Activated CD8-positive, alpha-beta memory T cell treated with anti-CD3 and anti-CD28 coated beads, Interleukin-2, amount 10 ng/mL, durations not matched to agents 7 days and 5 days (primary cell): ENCODE measurements around the gene GPSM1. TPM values are rescaled to one million over a fixed set of nuclear protein-coding genes. Genes with fewer than 3 reads are reported as not detected.

ENCODE experiments used
- ATAC-seq: fragments of 150-1000 bp; cut with Tn5 transposase; one replicate; pipeline ENCODE4 v1.10.0; 2021; ENCODE audit warnings: moderate library complexity
- CTCF ChIA-PET: fragments of 350-600 bp; sonication (Branson Sonifier 250); formaldehyde crosslinking; loops from one replicate; lab custom pipeline; 2021; ENCODE audit warnings: antibody characterized with exemption; lab: Charles Lee
- DNase-seq: peaks from one replicate; pipeline ENCODE4 v3.0.0-alpha.2; 2020
- H3K27ac Mint-ChIP-seq: one replicate; pipeline ENCODE4 v1.8.0; 2021; ENCODE audit warnings: mild to moderate bottlenecking, mixed read lengths
- H3K27me3 Mint-ChIP-seq: one replicate; pipeline ENCODE4 v1.8.0; 2021; ENCODE audit warnings: mixed read lengths
- H3K36me3 Mint-ChIP-seq: one replicate; pipeline ENCODE4 v1.8.0; 2021; ENCODE audit warnings: mild to moderate bottlenecking, mixed read lengths
- H3K4me1 Mint-ChIP-seq: one replicate; pipeline ENCODE4 v1.8.0; 2021; ENCODE audit warnings: mixed read lengths
- H3K4me3 Mint-ChIP-seq: one replicate; pipeline ENCODE4 v1.8.0; 2021; ENCODE audit warnings: mild to moderate bottlenecking, moderate library complexity, mixed read lengths
- H3K9me3 Mint-ChIP-seq: one replicate; pipeline ENCODE4 v1.8.0; 2022; ENCODE audit warnings: low read depth, mixed read lengths
- total RNA-seq, 2 experiments: library from RNA; stranded (reverse); gene quantifications; one replicate each; pipeline ENCODE4 v1.2.3, GENCODE V29; 2021

GPSM1 gene
- total RNA-seq, 2 experiments from 2014 or later = 4.5 to 6.7 TPM

DNA sequence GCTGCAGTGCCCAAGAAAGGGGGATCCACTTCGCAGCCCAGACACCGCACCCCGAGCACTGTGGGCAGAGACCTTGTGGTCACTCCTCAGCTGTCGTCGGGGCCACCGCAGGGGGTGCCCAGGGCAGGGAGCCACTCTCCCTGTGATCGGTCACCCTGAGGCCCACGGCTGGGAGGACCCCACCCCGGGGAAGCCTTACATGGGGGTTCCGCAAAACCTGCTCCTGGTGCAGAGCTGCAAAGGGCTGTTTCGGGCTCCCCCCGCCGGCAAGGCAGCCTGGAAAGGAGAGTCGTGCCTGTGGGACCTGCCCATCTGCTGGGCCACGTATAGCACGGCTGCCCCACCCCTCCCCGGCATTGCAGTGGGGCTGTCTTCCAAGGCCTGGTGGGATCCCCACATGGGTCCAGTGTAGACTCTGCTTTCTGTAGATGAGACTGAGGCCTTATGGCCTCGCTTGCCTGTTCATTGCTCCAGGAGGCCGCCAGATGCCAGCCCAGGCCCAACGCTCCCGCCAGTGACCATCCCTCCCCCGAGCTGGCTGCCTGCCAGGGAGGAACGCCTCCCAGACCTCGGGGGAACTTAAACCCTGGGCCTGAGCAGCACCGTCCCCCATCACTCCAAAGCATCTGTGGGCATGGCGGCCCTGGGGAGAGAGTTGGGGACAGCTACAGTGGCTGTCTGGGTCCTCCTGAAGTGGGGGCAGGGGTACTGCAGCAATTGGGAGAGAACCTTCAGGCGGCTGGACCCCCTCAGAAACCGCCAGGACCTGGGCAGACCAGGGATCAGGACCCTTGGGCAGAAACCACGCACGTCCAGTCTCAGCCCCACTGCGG is 37.8 kb downstream of the GPSM1 start:
- Mint-ChIP-seq H3K27ac (no peak overlapping the region), H3K4me3 (no peak overlapping the region), H3K36me3 (no peaks in the 10 kb centered on the region), H3K9me3 (no peaks in the 10 kb centered on the region), H3K4me1 (peaks cover 11% of the 10 kb centered on the region), H3K27me3 (no peaks in the 10 kb centered on the region)
- CTCF ChIA-PET = interaction anchor here (1.2 to 5.0 kb wide), 4 partner anchors 14 to 52 kb away, joined by 3 to 52 read pairs (median 6); partner anchors contain the start of gene SNAPC4
- no peak for DNase-seq
- ATAC-seq = no peak

DNA sequence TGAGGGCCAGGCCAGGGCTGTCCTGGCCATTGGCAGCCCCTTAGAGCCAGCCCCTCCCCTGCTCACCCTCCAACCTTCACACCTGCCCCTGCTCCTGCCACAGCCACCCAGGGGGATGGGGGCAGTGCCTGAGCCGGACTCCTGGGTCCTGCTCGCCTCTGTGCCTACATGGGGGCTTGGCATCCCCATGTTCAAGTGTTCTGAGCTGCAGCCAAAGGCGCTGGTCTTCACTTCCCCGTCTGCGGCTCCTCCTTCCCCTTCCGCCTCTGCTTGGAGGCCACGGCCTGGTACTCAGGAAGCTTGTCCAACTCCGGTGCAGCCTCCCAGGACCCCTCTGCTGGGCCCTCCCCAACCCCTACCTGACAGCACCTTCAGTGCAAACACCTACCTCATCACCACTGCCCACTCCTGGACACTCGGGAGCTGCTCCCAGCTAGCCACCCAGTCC is 38.5 kb downstream of the GPSM1 start:
- Mint-ChIP-seq H3K9me3 (no peaks in the 10 kb centered on the region), H3K27me3 (no peaks in the 10 kb centered on the region), H3K36me3 (no peaks in the 10 kb centered on the region), H3K4me1 (peaks cover 11% of the 10 kb centered on the region), H3K27ac (no peak overlapping the region), H3K4me3 (no peak overlapping the region)
- ATAC-seq (no peak), DNase-seq (no peak)
- CTCF ChIA-PET = interaction anchor here (1.0 to 5.0 kb wide), 3 partner anchors 19 to 53 kb away, joined by 3 to 52 read pairs (median 5); partner anchors contain the start of gene SNAPC4

DNA sequence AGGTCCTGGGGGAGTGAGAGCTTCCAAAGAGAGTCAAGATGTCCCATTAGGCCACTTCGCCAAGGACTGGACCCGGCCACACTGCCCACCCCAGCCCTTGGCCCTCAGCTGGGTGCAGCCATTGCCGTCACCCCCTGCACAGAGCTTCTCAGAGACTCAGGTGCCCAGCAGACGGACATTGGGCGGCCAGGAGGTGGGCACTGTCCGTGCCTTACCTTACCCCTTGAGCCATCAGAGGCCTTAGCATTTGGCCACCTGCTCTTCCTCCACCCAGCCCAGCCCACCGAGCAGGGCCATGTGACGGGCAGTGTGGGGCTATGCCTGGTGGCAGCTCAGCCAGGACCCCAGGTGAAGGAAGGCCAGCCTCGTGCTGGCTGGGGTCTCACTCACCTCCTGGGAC is 39.5 kb downstream of the GPSM1 start:
- H3K36me3 Mint-ChIP-seq = no peaks in the 10 kb centered on the region
- CTCF ChIA-PET = interaction anchor here (1.0 to 5.0 kb wide), 2 partner anchors 18 to 35 kb away, joined by 5 to 52 read pairs; partner anchors contain the start of gene SNAPC4
- H3K9me3 Mint-ChIP-seq = no peaks in the 10 kb centered on the region
- peaks cover 11% of the 10 kb centered on the region for H3K4me1 Mint-ChIP-seq
- H3K27ac Mint-ChIP-seq = no peak overlapping the region
- no peak for ATAC-seq
- no peaks in the 10 kb centered on the region for H3K27me3 Mint-ChIP-seq
- H3K4me3 Mint-ChIP-seq = no peak overlapping the region
- no peak for DNase-seq

DNA sequence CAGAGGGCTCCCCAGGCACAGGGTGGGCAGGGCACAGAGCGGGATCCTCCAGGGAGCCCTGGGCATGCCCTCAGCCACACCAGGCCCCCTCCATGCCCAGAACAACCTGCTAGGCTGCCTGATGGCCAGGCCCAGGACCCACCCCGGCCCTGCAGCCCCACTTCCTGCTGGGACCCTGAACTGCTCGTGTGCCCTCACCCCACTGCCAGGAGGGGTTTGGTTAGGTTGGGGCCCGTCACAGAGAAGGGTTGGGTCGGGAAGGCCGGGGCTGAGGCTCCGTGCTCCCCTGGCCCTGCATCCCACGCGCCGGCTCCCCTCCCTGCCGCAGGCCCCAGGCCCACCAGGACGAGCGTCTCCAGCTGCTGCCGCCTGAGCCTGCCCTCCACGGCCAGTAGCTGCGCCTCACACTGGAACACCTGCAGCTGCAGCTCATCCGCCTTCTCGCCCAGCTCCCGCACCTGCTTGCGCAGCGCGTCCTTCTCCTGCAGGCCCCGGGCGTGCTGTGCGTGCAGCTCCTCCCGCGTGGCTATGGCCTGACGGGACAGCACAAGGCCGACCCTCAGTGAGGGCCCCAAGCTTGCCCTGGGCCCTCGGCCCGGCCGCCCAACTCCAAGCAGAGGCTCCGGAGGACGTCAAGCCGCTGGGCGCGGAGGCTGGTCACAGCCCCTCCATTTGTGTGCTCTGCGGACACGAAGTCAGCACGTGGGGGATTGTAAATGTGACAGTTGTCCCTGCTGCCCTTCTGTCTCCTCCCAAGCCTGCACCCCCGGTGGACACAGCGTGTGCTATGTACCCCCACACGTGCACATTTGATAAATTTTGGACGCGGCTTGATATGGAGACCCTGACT is 40.2 kb downstream of the GPSM1 start:
- no peak overlapping the region for H3K27ac Mint-ChIP-seq

DNA sequence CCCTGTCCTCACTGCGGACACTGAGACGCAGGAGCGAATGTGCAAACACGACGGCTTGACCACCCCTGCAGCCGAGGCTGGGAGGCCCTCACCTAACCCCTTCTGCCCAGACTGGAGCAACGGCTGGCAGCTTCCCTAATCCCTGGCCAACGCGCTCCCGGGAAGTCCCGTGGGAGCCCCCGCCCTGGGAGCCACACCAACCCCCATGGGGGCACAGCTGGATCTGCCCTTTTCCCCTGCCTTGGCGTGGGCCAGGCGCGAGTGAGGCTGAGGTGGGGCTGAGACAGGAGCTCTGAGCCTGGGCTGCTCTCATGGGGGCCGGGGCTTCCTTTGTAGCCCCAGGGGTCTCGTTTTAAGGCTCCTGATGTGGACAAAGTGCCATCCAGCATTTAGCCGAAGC is 40.9 kb downstream of the GPSM1 start:
- no peak for ATAC-seq
- no peak overlapping the region for H3K4me3 Mint-ChIP-seq
- peaks cover 5% of the 10 kb centered on the region for H3K4me1 Mint-ChIP-seq
- H3K9me3 Mint-ChIP-seq = no peaks in the 10 kb centered on the region
- no peak for DNase-seq
- CTCF ChIA-PET = interaction anchor here (1.1 kb wide), 1 partner anchor 34 kb away, joined by 4 read pairs; no protein-coding TSS in a partner anchor
- no peaks in the 10 kb centered on the region for H3K27me3 Mint-ChIP-seq
- no peaks in the 10 kb centered on the region for H3K36me3 Mint-ChIP-seq
- no peak overlapping the region for H3K27ac Mint-ChIP-seq

More for the DNA sequence above, 40.2 kb downstream of the GPSM1 start:
- no peak for ATAC-seq
- no peaks in the 10 kb centered on the region for H3K27me3 Mint-ChIP-seq
- peaks cover 10% of the 10 kb centered on the region for H3K4me1 Mint-ChIP-seq
- H3K9me3 Mint-ChIP-seq = no peaks in the 10 kb centered on the region
- H3K36me3 Mint-ChIP-seq = no peaks in the 10 kb centered on the region
- no peak overlapping the region for H3K4me3 Mint-ChIP-seq
- CTCF ChIA-PET = interaction anchor here (5.0 kb wide), 1 partner anchor 34 kb away, joined by 52 read pairs; the partner anchor contains the start of gene SNAPC4
- no peak for DNase-seq

DNA sequence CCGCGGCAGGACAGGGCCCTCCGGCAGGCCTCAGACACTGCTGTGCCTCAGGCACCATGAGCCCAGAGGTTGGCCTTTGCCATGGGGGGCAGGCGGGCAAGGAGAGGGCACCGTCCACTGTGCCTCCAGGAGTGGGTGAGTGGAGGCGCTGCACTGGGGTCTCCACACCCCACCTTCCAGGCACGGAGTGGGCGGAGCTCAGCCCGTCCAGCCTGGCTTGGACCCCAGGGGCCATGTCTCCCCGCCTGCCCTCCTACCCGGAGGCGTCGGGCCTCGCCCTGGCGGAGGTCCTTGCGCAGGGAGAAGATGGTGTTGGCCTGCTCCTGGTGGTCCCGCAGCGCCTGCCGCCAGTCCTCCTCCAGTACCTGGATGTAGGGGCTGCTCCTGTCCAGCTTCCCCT is 42.7 kb downstream of the GPSM1 start:
- H3K27ac Mint-ChIP-seq = no peak overlapping the region
- H3K9me3 Mint-ChIP-seq = no peaks in the 10 kb centered on the region
- no peaks in the 10 kb centered on the region for H3K27me3 Mint-ChIP-seq
- H3K36me3 Mint-ChIP-seq = no peaks in the 10 kb centered on the region
- ATAC-seq = no peak
- no peaks in the 10 kb centered on the region for H3K4me1 Mint-ChIP-seq
- no peak for DNase-seq
- no peak overlapping the region for H3K4me3 Mint-ChIP-seq
- CTCF ChIA-PET = interaction anchor here (2.3 kb wide), 1 partner anchor 31 kb away, joined by 7 read pairs; the partner anchor contains the start of gene SNAPC4

DNA sequence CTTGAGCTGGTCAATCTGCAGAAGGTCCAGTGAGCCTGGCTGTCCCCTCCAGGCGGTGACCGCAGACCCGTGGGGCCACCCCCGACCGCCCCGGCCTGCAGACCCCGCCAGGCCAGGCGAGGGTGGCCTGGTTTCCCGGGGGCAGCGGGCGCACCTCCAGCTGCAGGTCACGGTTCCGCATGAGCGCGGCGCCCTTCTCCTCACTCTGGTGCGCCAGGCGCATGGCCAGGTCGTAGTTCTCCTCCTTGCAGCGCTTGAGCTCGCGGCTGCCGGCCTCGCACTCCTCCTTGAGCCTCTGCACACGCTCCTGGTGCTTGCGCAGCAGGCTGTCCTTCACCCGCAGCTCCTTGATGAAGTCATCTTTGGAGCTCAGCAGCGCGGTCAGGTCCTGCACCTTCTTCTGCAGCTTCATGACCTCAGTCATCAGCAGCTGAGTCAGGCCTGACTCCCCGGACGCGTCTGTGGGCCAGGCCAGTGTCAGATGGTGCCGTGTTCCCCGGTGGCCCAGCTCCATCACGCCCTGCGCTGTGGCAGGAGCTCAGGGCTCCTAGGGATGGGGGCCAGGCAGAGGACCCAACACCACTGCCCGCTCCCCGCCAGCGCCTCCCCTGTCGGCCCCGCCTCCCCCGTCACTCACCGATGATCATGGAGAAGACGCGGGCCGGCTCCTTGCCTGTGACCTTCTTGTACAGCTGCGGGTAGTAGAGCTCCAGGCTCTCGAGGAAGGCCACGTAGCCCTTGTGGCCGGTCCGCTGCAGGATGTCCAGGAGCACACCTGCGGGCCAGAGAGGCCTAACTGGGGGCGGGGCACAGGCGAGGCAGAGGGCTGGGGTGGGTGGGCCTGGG is 43.6 kb downstream of the GPSM1 start:
- H3K4me3 Mint-ChIP-seq = no peak overlapping the region
- DNase-seq (no peak), ATAC-seq (no peak)
- H3K27ac Mint-ChIP-seq = no peak overlapping the region
- no peaks in the 10 kb centered on the region for H3K36me3 Mint-ChIP-seq
- no peaks in the 10 kb centered on the region for H3K9me3 Mint-ChIP-seq
- CTCF ChIA-PET = interaction anchor here (2.3 kb wide), 1 partner anchor 30 kb away, joined by 7 read pairs; the partner anchor contains the start of gene SNAPC4
- no peaks in the 10 kb centered on the region for H3K4me1 Mint-ChIP-seq
- H3K27me3 Mint-ChIP-seq = no peaks in the 10 kb centered on the region

DNA sequence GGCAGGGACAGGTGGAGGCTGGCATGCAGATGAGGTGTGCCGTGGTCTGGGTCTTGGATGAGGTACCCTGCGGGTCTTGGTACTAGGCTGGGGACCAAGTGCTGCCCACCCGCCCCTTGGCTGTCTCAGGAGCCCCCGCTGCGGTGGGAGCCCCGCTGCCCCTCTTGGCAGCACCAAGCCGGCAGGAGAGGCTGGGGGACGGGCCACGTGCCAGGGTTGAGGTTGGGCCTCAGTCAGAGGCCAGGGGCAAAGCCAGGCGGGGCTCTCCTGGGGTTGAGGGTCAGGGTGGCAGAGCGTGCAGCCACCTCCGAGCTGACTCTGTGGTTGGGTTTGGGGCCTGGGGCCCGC is 44.2 kb downstream of the GPSM1 start:
- no peak overlapping the region for H3K4me3 Mint-ChIP-seq
- H3K27me3 Mint-ChIP-seq = no peaks in the 10 kb centered on the region
- H3K9me3 Mint-ChIP-seq = no peaks in the 10 kb centered on the region
- no peak overlapping the region for H3K27ac Mint-ChIP-seq
- DNase-seq (no peak), ATAC-seq (no peak)
- H3K4me1 Mint-ChIP-seq = no peaks in the 10 kb centered on the region
- no peaks in the 10 kb centered on the region for H3K36me3 Mint-ChIP-seq
- CTCF ChIA-PET = interaction anchor here (2.3 kb wide), 1 partner anchor 29 kb away, joined by 7 read pairs; the partner anchor contains the start of gene SNAPC4

DNA sequence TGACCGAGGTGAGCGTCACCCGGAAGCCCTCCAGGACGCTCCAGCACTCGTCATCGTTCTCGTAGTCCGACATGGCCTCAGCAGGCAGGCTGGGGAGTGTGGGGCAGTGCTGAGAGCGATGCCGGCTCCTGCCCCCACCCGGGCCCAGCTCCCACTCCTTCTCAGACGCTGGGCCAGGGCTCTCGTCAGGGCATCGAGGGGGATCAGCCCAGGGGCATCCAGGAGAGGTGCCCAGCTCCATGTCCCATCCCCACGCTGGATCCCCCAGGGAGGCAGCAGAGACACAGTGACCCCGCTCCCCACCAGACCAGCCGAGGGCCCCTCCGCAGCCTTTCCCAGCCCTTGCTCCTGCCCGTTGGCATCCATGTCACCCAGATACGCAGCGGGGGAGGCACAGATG is 44.7 kb downstream of the GPSM1 start:
- Mint-ChIP-seq H3K27me3 (no peaks in the 10 kb centered on the region), H3K4me3 (no peak overlapping the region), H3K36me3 (no peaks in the 10 kb centered on the region), H3K4me1 (no peaks in the 10 kb centered on the region), H3K27ac (no peak overlapping the region), H3K9me3 (no peaks in the 10 kb centered on the region)
- DNase-seq (no peak), ATAC-seq (no peak)
- CTCF ChIA-PET = no interaction called here

DNA sequence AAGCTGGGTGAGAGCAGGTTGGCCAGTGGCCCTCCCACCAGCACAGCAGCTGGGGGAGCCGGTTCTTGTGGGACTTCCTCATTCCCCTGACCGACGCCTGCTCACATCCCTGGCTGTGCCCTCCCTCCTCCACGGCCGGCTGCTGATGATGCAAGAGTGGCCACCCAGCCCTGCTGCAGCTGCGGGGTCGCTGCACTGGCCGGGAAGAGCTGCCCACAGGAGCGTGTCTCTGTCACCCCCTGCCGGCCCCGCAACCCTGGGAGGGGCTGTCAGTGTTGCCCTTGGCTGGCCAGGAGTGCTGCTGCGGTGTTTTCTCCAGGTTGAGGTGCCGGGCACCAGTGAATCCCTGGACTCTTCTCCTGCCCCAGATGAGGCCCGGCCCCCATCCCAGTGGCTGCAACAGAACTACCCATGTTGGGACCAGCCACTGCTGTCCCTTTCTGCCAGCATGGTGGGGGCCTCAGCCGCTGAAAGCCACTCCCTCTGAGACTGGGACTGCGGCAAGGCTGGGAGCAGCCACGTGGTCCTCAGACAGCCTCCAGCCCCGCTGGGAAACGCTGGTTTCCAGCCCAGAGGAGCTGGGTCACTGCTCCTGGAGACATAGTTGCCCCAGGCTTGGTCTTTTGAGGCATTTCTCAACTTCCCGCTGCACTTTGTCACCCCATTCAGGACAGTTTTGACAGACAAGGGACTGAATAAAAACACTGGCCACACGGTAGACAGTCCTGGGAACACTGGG is 45.4 kb downstream of the GPSM1 start:
- Mint-ChIP-seq H3K4me3 (no peak overlapping the region), H3K9me3 (no peaks in the 10 kb centered on the region), H3K36me3 (no peaks in the 10 kb centered on the region), H3K27me3 (no peaks in the 10 kb centered on the region), H3K4me1 (no peaks in the 10 kb centered on the region), H3K27ac (no peak overlapping the region)
- CTCF ChIA-PET = no interaction called here
- ATAC-seq (no peak), DNase-seq (no peak)

DNA sequence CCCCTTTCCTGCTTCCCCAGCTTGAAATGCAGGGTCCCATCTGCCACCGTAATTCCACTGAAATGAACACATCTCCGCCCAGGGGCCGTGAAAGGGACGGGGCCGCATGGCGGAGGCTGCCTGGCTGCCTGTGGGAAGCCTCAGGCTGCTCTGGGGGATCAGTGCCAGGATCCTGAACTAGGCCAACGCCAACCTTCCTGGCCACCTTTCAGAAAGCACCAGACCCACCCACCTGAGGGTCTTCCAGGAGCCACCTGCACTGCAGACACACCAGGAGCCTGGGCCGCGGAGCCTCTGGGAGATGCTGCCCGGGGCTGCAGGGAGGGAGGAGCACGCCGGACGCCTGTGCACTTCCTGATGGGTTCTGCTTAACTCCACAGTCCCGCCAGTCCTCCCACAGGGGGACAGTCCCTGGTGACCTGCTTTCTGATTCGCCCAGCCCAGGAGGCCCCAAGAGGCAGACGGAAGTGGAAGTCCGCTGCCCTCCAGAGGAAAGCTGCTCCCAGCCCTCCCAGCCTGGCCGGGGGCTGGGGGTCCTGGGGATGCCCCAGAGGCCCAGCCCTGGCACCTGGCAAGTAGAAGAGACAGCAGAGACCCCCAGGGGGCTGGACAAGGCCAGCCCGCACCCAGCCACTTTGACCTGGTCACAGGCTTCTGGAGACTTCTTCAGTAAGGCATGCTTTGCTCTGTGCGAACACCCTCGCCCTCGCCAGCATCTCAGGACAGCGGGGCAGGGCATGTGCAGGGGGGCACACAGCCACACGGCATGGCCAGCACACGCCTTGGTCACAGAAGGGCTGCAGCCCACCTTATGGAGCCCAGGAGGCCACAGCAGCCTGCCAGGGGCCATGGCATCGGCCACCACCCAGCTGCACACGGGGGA is 46.2 kb downstream of the GPSM1 start, which contains the start of gene CARD9:
TSS of gene CARD9 (minus strand) at position 370 of the 883 bp plus-strand sequence. CDS start 1,591 bp downstream, outside the sequence.
- Mint-ChIP-seq H3K27ac (no peak within 1 kb of the TSS), H3K4me1 (no peaks in the 10 kb centered on the region), H3K9me3 (no peaks in the 10 kb centered on the region), H3K36me3 (no peaks in the 10 kb centered on the region), H3K27me3 (no peaks in the 10 kb centered on the region), H3K4me3 (no peak within 1 kb of the TSS)
- no peak for ATAC-seq
- DNase-seq = no peak
- CTCF ChIA-PET = interaction anchor here (1.4 kb wide), 1 partner anchor 10 kb away, joined by 7 read pairs; the partner anchor contains the start of gene DNLZ
